Measurements from ENCODE around the gene SYNCRIP. TPM values are rescaled to one million over a fixed set of nuclear protein-coding genes. Genes with fewer than 3 reads are reported as not detected.
A peak's percentile ranks its signal among the peaks of the same experiment; 100 is the strongest.

The SYNCRIP gene
- total RNA-seq, 4 donors from 2014 or later = 43.0 to 59.3 (median 54.5) TPM

GRCh38 chr6:85672050-85672449 is 29.4 kb upstream of the SYNCRIP start:
- Histone ChIP-seq H3K9me3 (no peaks in the 10 kb centered on the region), H3K27ac (peak overlapping the region in 3 of 4 donors; percentile 9 to 98 (median 92)), H3K27me3 (no peaks in the 10 kb centered on the region), H3K4me3 (no peak overlapping the region), H3K36me3 (no peaks in the 10 kb centered on the region), H3K4me1 (peaks cover 28 to 34% of the 10 kb centered on the region in 2 donors)
- ATAC-seq (no peak), DNase-seq (no peak)
- intact Hi-C loops (cut with DNase I; ENCODE audit: low total_unique reads) (no loop called here), in situ Hi-C loops (cut with MboI; ENCODE audit: low sequenced_read_pairs in 4 of 4) (loop anchor here in 3 of 4 donors (10.0 kb wide), 1 partner anchor 77 kb away; the partner anchor contains the start of gene SNX14 (in 3 of the 3))
- TF ChIP-seq POLR2A (IDR thresholded peaks at IDR 0.05) (no peak), CTCF (IDR thresholded peaks at IDR 0.05 in 4 of 5, conservative IDR thresholded peaks at IDR 0.05 in 1 of 5) (no peak)

- ATAC-seq = no peak
- H3K36me3 ChIP-seq = peaks cover 0 to 4% of the 10 kb centered on the region in 2 donors
- TF ChIP-seq POLR2A (IDR thresholded peaks at IDR 0.05) (no peak), CTCF (IDR thresholded peaks at IDR 0.05 in 4 of 5, conservative IDR thresholded peaks at IDR 0.05 in 1 of 5) (no peak)
- no peaks in the 10 kb centered on the region for H3K27me3 ChIP-seq
- in situ Hi-C loops (cut with MboI; ENCODE audit: low sequenced_read_pairs in 4 of 4) = loop anchor here in 3 of 4 donors (10.0 kb wide), 1 partner anchor 76 kb away; the partner anchor contains the start of gene SNX14 (in 3 of the 3)
- H3K4me3 ChIP-seq = no peak overlapping the region
- peak overlapping the region; percentile 8 to 98 (median 47) for H3K27ac ChIP-seq
- no peak for DNase-seq
- intact Hi-C loops (cut with DNase I; ENCODE audit: low total_unique reads) = no loop called here
- H3K9me3 ChIP-seq = no peaks in the 10 kb centered on the region
- H3K4me1 ChIP-seq = peaks cover 27 to 28% of the 10 kb centered on the region in 2 donors
Observed at GRCh38 chr6:85670573-85670972, 27.9 kb upstream of the SYNCRIP start.

GRCh38 chr6:85669735-85670194 is 27.1 kb upstream of the SYNCRIP start:
- peaks cover 0 to 8% of the 10 kb centered on the region in 2 donors for H3K36me3 ChIP-seq
- ATAC-seq (no peak), DNase-seq (no peak)
- intact Hi-C loops (cut with DNase I; ENCODE audit: low total_unique reads) (no loop called here), in situ Hi-C loops (cut with MboI; ENCODE audit: low sequenced_read_pairs in 4 of 4) (loop anchor here in 3 of 4 donors (10.0 kb wide), 1 partner anchor 75 kb away; the partner anchor contains the start of gene SNX14 (in 3 of the 3))
- no peak overlapping the region for H3K4me3 ChIP-seq
- peaks cover 19 to 23% of the 10 kb centered on the region in 2 donors for H3K4me1 ChIP-seq
- no peaks in the 10 kb centered on the region for H3K27me3 ChIP-seq
- TF ChIP-seq POLR2A (IDR thresholded peaks at IDR 0.05) = no peak
- TF ChIP-seq CTCF (IDR thresholded peaks at IDR 0.05 in 4 of 5, conservative IDR thresholded peaks at IDR 0.05 in 1 of 5) = no peak
- peak overlapping the region in 3 of 4 donors; percentile 25 to 98 (median 45) for H3K27ac ChIP-seq
- H3K9me3 ChIP-seq = no peaks in the 10 kb centered on the region

GRCh38 chr6:85662251-85662650 is 19.6 kb upstream of the SYNCRIP start:
- H3K9me3 ChIP-seq = no peaks in the 10 kb centered on the region
- no peak for TF ChIP-seq POLR2A (IDR thresholded peaks at IDR 0.05)
- no peak for TF ChIP-seq CTCF (IDR thresholded peaks at IDR 0.05 in 4 of 5, conservative IDR thresholded peaks at IDR 0.05 in 1 of 5)
- H3K27ac ChIP-seq = no peak overlapping the region
- in situ Hi-C loops (cut with MboI; ENCODE audit: low sequenced_read_pairs in 4 of 4) (no loop called here), intact Hi-C loops (cut with DNase I; ENCODE audit: low total_unique reads) (no loop called here)
- H3K27me3 ChIP-seq = no peaks in the 10 kb centered on the region
- ATAC-seq (no peak), DNase-seq (no peak)
- peaks cover 0 to 8% of the 10 kb centered on the region in 2 donors for H3K36me3 ChIP-seq
- no peaks in the 10 kb centered on the region for H3K4me1 ChIP-seq
- H3K4me3 ChIP-seq = no peak overlapping the region
